Activated CD4-positive, CD25-positive, alpha-beta regulatory T cell treated with anti-CD3 and anti-CD28 coated beads, Interleukin-2, amount 50 U/mL, for 16 hours (primary cell): ENCODE data around the gene NMNAT2.

Experiments
- DNase-seq: peaks from one replicate; pipeline ENCODE4 v3.0.0-alpha.2; 2020; ENCODE audit warnings: low read depth, low spot score

Gene NMNAT2

GRCh38 chr1:183365676-183366075, 52.5 kb downstream of the NMNAT2 start:
- no peak for DNase-seq

- no peak for DNase-seq
Observed at GRCh38 chr1:183365093-183365492, 53.1 kb downstream of the NMNAT2 start.

DNA sequence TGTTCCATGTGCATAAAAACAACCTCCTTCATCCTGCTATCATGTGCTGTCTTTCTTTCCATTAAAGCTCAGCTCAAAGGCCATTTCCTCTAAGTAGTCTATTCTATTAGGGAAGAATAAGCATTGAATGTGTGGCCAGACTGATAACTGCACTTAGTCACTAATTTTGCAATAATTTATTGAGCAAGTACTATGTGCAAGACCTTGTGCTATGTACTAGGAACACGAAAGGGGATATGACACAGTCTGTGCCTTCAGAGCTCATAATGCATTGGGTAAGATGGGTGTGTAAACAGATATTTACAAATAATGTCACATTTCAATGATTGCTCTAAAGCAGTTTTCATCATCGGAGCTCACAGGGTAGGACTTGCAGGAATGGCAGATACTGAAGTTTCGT, 54.2 kb downstream of the NMNAT2 start:
- DNase-seq = no peak

DNA sequence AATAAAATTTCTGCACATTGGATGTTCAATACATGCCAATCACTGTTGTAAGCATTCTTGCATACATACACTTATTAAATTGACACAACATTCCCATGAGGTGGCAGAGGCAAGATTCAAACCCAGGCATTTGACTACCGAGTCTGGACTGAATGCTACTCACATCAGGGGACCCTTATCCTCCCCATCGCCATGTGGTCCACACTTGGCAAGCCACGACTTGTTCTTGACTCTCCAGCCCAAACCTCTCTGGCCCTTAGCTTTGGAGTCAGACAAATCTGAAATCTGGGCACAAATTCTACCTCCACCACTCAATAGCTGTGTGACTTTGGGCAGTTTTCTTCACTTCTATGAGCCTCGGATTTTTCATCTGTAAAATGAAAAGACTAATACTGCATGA, 57.1 kb downstream of the NMNAT2 start:
- DNase-seq = no peak

DNA sequence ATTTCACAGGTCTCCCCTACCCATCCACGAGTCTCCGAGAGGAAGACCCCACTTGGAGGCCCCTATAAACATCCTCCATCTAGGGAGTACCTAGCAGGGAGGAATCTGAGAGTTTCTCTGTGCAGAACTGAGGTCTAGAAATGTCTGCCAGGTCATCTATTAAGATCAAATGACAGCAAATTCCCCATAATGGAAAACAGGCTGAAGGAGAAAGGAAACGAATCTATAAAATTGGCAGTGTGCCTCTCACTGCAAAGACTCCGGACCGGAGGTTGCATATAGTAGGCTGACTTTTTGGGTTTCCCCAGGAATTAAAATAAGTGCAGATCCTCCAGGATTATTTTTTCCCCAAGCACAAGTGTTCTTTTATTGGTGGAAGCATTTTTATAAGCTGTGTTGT, 57.7 kb downstream of the NMNAT2 start:
- no peak for DNase-seq

DNA sequence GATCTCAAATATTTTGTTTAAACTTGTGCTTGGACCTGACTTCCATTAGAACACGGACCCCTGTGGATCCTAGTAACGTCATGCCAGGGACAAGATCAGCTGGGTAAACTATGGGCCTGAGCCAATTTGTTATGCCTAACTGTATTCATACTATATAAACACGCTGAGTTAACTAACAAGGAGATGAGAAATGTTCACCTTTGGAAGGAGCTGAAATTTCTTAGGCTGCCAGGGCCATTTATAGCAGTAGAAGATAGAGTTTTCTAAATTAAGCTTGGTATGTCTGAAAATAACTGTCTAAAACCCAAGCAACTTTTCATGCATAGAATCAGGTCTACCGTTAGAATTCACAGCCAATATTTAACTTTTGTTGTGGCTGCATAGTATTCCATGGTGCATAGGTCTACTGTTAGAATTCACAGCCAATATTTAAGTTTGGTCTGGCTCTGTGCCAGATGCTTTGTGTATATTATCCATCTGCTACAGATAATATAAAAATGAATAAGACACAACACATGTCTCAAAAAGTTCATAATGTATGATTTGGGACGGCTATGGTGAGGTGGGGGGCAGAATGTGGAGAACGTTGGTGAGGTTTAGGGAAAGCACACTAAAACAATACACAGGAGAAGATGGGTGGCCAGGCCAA, 61.5 kb downstream of the NMNAT2 start:
- DNase-seq = no peak

DNA sequence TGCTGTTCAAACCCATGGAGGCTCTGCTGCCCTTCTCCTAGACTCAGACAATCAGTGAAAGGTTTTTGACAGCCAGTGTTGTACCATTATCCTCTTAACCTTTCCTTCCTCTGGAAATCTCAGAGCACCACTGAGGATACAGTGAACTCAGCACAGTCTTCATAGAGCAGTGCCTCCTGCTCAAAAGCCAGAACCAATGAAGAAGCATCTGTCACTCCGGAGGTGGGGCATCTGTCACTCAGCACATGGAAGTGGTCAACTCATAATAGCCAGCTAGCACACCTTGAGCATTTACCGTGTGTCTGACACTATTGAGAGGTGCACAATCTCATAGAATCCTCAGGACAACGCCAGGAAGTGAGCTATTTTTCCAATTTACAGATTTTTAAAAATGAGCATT, 62.4 kb downstream of the NMNAT2 start:
- no peak for DNase-seq

GRCh38 chr1:183355181-183355580, 63.0 kb downstream of the NMNAT2 start:
- no peak for DNase-seq

DNA sequence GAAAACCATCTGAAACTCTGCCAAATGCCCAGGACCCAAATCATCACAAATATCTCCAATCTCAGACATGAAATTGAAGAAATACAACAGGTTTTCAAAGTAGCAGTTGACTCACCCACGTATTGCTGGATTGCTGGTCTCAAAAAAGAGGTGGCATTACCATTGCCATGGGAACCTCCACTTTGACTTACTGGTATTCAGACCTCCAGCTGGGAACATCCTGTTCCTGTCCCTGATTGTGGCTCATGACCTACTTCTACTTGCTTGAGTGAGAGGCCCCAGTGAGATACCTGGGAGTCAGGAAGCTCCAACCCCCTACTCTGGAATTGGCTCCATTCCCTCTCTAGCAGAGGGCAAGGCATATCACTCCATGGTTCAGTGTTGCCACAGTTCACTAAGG, 64.6 kb downstream of the NMNAT2 start:
- DNase-seq = no peak

GRCh38 chr1:183349201-183349711, 68.9 kb downstream of the NMNAT2 start:
- no peak for DNase-seq

DNA sequence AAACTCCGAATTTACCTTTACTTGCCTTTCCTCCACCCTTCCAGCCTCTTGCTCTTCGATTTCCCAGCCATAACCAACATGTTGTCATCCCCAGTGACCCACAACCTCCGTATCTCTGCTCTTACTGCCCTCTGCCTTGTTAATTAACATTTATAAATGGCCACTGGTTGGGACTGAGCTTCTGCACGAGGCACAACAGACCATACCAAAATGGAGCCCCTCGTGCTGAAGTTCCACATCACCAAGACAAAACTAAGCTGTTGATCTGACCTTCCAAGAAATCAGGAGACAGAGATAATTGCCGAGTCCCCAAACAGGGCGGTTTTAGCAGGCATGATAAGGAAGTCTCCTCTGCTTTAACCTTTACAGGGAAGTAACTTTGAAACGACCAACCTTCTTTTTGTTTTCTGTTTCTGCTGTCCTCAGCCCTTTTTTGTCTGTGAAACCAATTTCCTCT, 71.9 kb downstream of the NMNAT2 start:
- no peak for DNase-seq

DNA sequence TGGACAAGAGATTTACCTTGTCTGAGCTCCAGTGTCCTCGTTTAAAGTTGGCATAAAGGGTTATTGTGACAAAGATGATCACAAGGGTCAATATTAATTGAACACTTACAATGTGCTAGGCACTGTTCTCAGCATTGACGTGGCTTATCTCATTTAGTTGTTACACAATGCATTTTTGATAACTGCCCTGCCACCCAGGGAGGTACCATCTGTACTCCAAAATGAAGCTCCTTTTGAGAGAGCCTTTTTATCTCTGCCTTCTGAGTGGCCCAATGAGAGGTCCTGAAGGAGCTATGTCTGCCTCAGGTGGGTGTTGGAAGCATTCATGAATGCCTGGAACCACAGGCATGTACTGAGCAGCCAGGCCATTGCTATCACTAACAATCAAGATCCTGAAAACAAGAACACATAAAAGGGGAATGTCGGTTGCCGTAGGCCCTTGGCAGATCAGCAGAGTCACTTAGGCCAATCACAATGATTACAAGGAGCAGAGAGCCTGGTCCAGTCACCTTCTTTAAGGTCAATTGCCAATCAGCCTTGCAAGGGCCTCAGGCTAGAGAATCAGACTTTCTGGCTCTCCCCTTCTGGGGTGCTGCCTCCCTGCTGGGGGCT, 78.5 kb downstream of the NMNAT2 start:
- DNase-seq = no peak

- no peak for DNase-seq
Observed at GRCh38 chr1:183331091-183331742, 87.0 kb downstream of the NMNAT2 start.

GRCh38 chr1:183330335-183330734, 87.8 kb downstream of the NMNAT2 start:
- no peak for DNase-seq

- no peak for DNase-seq
Observed at GRCh38 chr1:183328371-183328770, 89.8 kb downstream of the NMNAT2 start.

GRCh38 chr1:183327434-183328290, 90.5 kb downstream of the NMNAT2 start:
- DNase-seq = no peak

GRCh38 chr1:183323849-183324683, 94.1 kb downstream of the NMNAT2 start:
- DNase-seq = no peak

- DNase-seq = no peak
Observed at GRCh38 chr1:183319606-183320005, 98.6 kb downstream of the NMNAT2 start.

DNA sequence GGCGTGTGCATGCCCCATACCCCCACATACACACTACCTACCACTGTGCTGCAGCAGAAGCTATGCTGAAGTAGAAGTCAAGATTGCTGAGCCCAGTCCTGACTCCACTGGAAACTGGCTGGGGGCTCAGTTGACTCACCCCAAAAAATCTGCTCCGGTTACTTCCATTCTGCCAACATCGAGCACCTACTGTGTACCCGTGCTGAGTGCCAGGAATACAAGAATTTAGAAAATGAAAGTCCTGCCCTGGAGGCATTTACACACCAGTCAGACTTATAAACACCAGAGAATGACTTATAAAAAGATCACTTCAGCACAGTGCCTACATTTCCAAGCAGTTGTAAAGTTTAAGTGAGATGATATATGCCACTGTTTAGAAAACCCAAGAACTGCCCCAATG, 99.1 kb downstream of the NMNAT2 start:
- no peak for DNase-seq

DNA sequence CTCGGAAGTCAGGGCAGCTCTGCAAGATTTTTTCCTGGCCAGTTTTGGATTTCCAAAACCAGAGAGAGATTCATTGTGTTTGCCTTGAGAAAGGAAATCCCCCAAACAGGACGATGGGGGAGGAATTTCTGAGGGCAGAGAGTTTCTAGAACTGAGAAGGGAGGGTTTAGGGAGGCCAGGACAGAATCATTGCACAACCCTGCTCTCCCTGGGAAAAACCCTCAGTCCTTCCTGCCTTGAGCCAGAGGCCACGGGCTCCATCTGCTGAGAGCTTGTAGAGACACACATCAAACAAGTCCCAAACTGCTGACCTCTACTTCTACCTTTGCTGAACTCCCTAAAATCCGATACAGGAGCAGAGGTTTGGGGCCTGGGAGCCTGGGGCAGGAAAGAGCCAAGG, 99.7 kb downstream of the NMNAT2 start:
- DNase-seq = no peak
